ENCODE data around the gene GYS1.

The GYS1 gene

GRCh38 chr19:48988286-48988685, 4.8 kb downstream of the GYS1 start:
- no peak for DNase-seq

GRCh38 chr19:48987323-48987722, 5.8 kb downstream of the GYS1 start:
- DNase-seq, result no peak

GRCh38 chr19:48986211-48986610, 6.9 kb downstream of the GYS1 start:
- DNase-seq, result no peak

GRCh38 chr19:48985711-48986110, 7.4 kb downstream of the GYS1 start:
- no peak for DNase-seq

- no peak for DNase-seq
These were observed 10.8 kb downstream of the GYS1 start for GRCh38 chr19:48982280-48982679.

GRCh38 chr19:48977061-48977460, 16.0 kb downstream of the GYS1 start:
- DNase-seq, result no peak

GRCh38 chr19:48975947-48976847, 16.9 kb downstream of the GYS1 start:
- no peak for DNase-seq

GRCh38 chr19:48970923-48971395, 22.1 kb downstream of the GYS1 start:
- peak; percentile 73 for DNase-seq

GRCh38 chr19:48970139-48970766, 22.9 kb downstream of the GYS1 start:
- no peak for DNase-seq

GRCh38 chr19:48969276-48970138, 23.6 kb downstream of the GYS1 start:
- DNase-seq, result peak; percentile 21

- no peak for DNase-seq
These were observed 24.3 kb downstream of the GYS1 start for GRCh38 chr19:48968813-48969218.

- peak; percentile 44 for DNase-seq
These were observed 24.9 kb downstream of the GYS1 start for GRCh38 chr19:48968179-48968661.

- peak; percentile 50 for DNase-seq
These were observed 25.5 kb downstream of the GYS1 start for GRCh38 chr19:48967346-48968178.

GRCh38 chr19:48966541-48967345, 26.4 kb downstream of the GYS1 start:
- DNase-seq, result no peak

- peak; percentile 81 for DNase-seq
These were observed 27.1 kb downstream of the GYS1 start for GRCh38 chr19:48965806-48966540.

GRCh38 chr19:48965040-48965805, 27.9 kb downstream of the GYS1 start, which contains the start of gene FTL:
FTL (plus strand) TSS chr19:48965309; CDS start chr19:48965508, 199 bp downstream.
- peak; percentile 97 for DNase-seq

- peak; percentile 63 for DNase-seq
These were observed 28.7 kb downstream of the GYS1 start for GRCh38 chr19:48964205-48965039.
